Hepatocyte (in vitro differentiated cells): ENCODE data around the gene RABEP2. TPM values are rescaled to one million over a fixed set of nuclear protein-coding genes. Genes with fewer than 3 reads are reported as not detected.

Source experiments
- DNase-seq: peaks from one replicate; pipeline ENCODE4 v3.0.0-alpha.2; 2016; ENCODE audit warnings: low spot score
- H2AFZ ChIP-seq: fragments of 200-600 bp; sonication (generic); 2 replicates; pipeline ENCODE4 v1.6.0; 2016; ENCODE audit warnings: antibody characterized with exemption, mild to moderate bottlenecking
- H3K27ac ChIP-seq: fragments of 200-600 bp; sonication (generic); 2 replicates; pipeline ENCODE4 v1.5.1; 2016; ENCODE audit warnings: mild to moderate bottlenecking
- H3K27me3 ChIP-seq: fragments of 200-600 bp; sonication (generic); 2 replicates; pipeline ENCODE4 v1.6.1; 2016
- H3K36me3 ChIP-seq: fragments of 200-600 bp; sonication (generic); replicated peaks from 2 replicates; pipeline ENCODE4 v1.5.1; 2016; ENCODE audit warnings: low read depth; ENCODE audit not compliant: insufficient read depth
- H3K4me1 ChIP-seq: fragments of 200-600 bp; sonication (generic); 2 replicates; pipeline ENCODE4 v1.5.1; 2016; ENCODE audit warnings: mild to moderate bottlenecking, moderate library complexity; ENCODE audit not compliant: insufficient read depth
- H3K4me2 ChIP-seq: fragments of 200-600 bp; sonication (generic); 2 replicates; pipeline ENCODE4 v1.6.0; 2016
- H3K4me3 ChIP-seq: fragments of 200-600 bp; sonication (generic); 2 replicates; pipeline ENCODE4 v1.5.1; 2016; ENCODE audit warnings: mild to moderate bottlenecking
- H3K79me2 ChIP-seq: fragments of 200-600 bp; sonication (generic); 2 replicates; pipeline ENCODE4 v1.6.0; 2017; ENCODE audit warnings: mild to moderate bottlenecking
- H3K9me2 ChIP-seq: fragments of 200-600 bp; sonication (generic); replicated peaks from 2 replicates; pipeline ENCODE4 v1.6.0; 2017; ENCODE audit warnings: mild to moderate bottlenecking; ENCODE audit not compliant: insufficient read depth
- H3K9me3 ChIP-seq: fragments of 200-600 bp; sonication (generic); 2 replicates; pipeline ENCODE4 v1.5.1; 2016; ENCODE audit warnings: low read depth, mild to moderate bottlenecking
- H4K20me1 ChIP-seq: fragments of 200-600 bp; sonication (generic); 2 replicates; pipeline ENCODE4 v1.6.0; 2016; ENCODE audit warnings: mild to moderate bottlenecking; ENCODE audit not compliant: insufficient read depth, poor library complexity, severe bottlenecking
- CTCF ChIP-seq: fragments of 200-600 bp; sonication (generic); IDR thresholded peaks from 2 replicates; pipeline ENCODE4 v1.5.1; 2016; ENCODE audit warnings: antibody characterized with exemption, mild to moderate bottlenecking; ENCODE audit not compliant: poor library complexity
- EZH2 ChIP-seq: fragments of 200-600 bp; sonication (generic); IDR thresholded peaks from 2 replicates; pipeline ENCODE4 v1.6.1; 2016; ENCODE audit warnings: antibody characterized with exemption, mild to moderate bottlenecking, borderline replicate concordance
- EZH2phosphoT487 ChIP-seq: fragments of 200-600 bp; sonication (generic); IDR thresholded peaks from one replicate; pipeline ENCODE4 v1.6.1; 2018; ENCODE audit warnings: antibody characterized with exemption, mild to moderate bottlenecking, low read depth, moderate library complexity; ENCODE audit not compliant: unreplicated experiment, severe bottlenecking
- WGBS: methylation state at CpG from one replicate; pipeline ENCODE4 v1.1.6; 2016; ENCODE audit warnings: low lambda C conversion rate; ENCODE audit errors: missing lambda C conversion rate; 5-methylcytosine and 5-hydroxymethylcytosine counted together
- polyA plus RNA-seq: library from polyadenylated mRNA; unstranded; fragments of >200 nt; fragmentation: Nextera tagmentation; extraction: Ambion mirVana; gene quantifications from 2 replicates; pipeline ENCODE4 v1.2.1, GENCODE V29; 2016
- total RNA-seq: library from RNA; depleted of rRNA; stranded (reverse); fragments of >200 nt; gene quantifications from 2 replicates; pipeline ENCODE4 v1.2.3, GENCODE V29; 2014

The RABEP2 gene
- total and polyA plus RNA-seq, 2 experiments from 2014 or later: 30.3 to 37.2 TPM

- 74% methylated on average over 12 of the region's 12 CpGs for WGBS
- TF ChIP-seq EZH2 (no peak), CTCF (no peak), EZH2phosphoT487 (no peak)
- no peaks in the 10 kb centered on the region for H3K79me2 ChIP-seq
- H3K4me2 ChIP-seq: no peak overlapping the region
- H4K20me1 ChIP-seq: no peaks in the 10 kb centered on the region
- H3K27me3 ChIP-seq: no peaks in the 10 kb centered on the region
- H3K4me3 ChIP-seq: no peak overlapping the region
- H3K36me3 ChIP-seq: no peaks in the 10 kb centered on the region
- H3K9me3 ChIP-seq: no peaks in the 10 kb centered on the region
- H2AFZ ChIP-seq: no peak overlapping the region
- H3K27ac ChIP-seq: no peak overlapping the region
- no peaks in the 10 kb centered on the region for H3K9me2 ChIP-seq
- peaks cover 13% of the 10 kb centered on the region for H3K4me1 ChIP-seq
- no peak for DNase-seq
Measured at GRCh38 chr16:28876973-28877654, 47.9 kb downstream of the RABEP2 start.

DNA sequence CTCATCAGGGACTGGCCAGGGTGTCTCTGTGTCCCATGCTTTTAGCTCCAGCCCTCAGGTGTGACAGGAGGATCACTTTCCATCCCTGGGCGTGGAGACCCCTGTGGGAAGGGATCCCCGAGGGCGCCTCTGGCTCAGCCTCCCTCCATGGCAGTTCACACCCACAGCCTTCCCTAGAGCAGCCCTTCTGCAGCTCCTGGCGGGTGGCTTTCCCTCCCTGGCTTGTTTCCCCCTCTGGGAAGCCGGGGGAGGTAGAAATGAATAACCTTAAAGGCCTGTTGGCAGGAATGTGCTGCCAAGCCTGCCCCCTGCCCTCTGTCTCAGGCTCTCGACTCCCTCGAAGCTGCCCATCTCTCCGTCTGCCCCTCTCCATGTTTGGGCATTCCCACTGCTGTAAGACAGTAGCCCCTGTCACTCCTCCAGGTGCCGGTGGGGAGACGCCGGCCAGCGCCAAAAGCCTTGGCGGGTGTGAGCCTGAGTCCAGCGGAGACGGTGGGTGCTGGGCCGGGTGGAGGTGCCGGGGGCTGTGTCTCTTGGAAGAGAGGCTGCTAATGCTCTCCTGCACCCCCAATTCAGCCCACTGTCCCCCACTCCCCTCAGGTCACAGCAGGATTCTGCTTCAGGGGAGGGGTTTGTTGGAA, 48.9 kb downstream of the RABEP2 start:
- no peaks in the 10 kb centered on the region for H3K27me3 ChIP-seq
- WGBS: 89% methylated on average over 17 of the region's 17 CpGs

GRCh38 chr16:28875134-28876018, 49.7 kb downstream of the RABEP2 start:
- TF ChIP-seq CTCF (no peak), EZH2phosphoT487 (no peak), EZH2 (no peak)
- peaks cover 11% of the 10 kb centered on the region for H3K4me1 ChIP-seq
- no peak overlapping the region for H3K4me3 ChIP-seq
- no peaks in the 10 kb centered on the region for H3K36me3 ChIP-seq
- no peak overlapping the region for H3K27ac ChIP-seq
- no peaks in the 10 kb centered on the region for H4K20me1 ChIP-seq
- no peak for DNase-seq
- WGBS: 86% methylated on average over 11 of the region's 13 CpGs
- H2AFZ ChIP-seq: no peak overlapping the region
- no peaks in the 10 kb centered on the region for H3K9me2 ChIP-seq
- H3K79me2 ChIP-seq: no peaks in the 10 kb centered on the region
- H3K27me3 ChIP-seq: no peaks in the 10 kb centered on the region
- no peaks in the 10 kb centered on the region for H3K9me3 ChIP-seq
- H3K4me2 ChIP-seq: no peak overlapping the region

More for the DNA sequence above, 48.9 kb downstream of the RABEP2 start:
- Histone ChIP-seq H4K20me1 (no peaks in the 10 kb centered on the region), H3K4me1 (peaks cover 13% of the 10 kb centered on the region), H3K79me2 (no peaks in the 10 kb centered on the region), H3K4me3 (no peak overlapping the region), H3K4me2 (no peak overlapping the region), H2AFZ (no peak overlapping the region), H3K36me3 (no peaks in the 10 kb centered on the region), H3K27ac (no peak overlapping the region), H3K9me2 (no peaks in the 10 kb centered on the region), H3K9me3 (no peaks in the 10 kb centered on the region)
- no peak for DNase-seq
- no peak for TF ChIP-seq EZH2
- no peak for TF ChIP-seq CTCF
- no peak for TF ChIP-seq EZH2phosphoT487
